GM18951 (cell line): ENCODE data around the gene PTGIS.

Experiments
- POLR2A ChIP-seq: IDR thresholded peaks from 4 replicates; pipeline ENCODE4 v1.6.1; 2011; ENCODE audit warnings: mild to moderate bottlenecking; ENCODE audit not compliant: insufficient read length, insufficient read depth; ENCODE audit errors: extremely low read depth
- in situ Hi-C: fragments of 300-500 bp; cut with MboI; formaldehyde crosslinking; loops from one replicate; pipeline ENCODE4 v1.12.0; 2022; ENCODE audit warnings: low sequenced_read_pairs, mixed read lengths, inconsistent platforms; ENCODE audit not compliant: unreplicated experiment

Gene PTGIS

GRCh38 chr20:49567421-49568277 lies at the start of gene PTGIS:
PTGIS (minus strand) TSS chr20:49568137; CDS start chr20:49568116, 21 bp downstream.
- in situ Hi-C loops = no loop called here
- TF ChIP-seq POLR2A = no peak

GRCh38 chr20:49617394-49617793 lies 49.5 kb upstream of the PTGIS start:
- in situ Hi-C loops = loop anchor here (25.0 kb wide), 1 partner anchor 220 kb away; no protein-coding TSS in a partner anchor

DNA sequence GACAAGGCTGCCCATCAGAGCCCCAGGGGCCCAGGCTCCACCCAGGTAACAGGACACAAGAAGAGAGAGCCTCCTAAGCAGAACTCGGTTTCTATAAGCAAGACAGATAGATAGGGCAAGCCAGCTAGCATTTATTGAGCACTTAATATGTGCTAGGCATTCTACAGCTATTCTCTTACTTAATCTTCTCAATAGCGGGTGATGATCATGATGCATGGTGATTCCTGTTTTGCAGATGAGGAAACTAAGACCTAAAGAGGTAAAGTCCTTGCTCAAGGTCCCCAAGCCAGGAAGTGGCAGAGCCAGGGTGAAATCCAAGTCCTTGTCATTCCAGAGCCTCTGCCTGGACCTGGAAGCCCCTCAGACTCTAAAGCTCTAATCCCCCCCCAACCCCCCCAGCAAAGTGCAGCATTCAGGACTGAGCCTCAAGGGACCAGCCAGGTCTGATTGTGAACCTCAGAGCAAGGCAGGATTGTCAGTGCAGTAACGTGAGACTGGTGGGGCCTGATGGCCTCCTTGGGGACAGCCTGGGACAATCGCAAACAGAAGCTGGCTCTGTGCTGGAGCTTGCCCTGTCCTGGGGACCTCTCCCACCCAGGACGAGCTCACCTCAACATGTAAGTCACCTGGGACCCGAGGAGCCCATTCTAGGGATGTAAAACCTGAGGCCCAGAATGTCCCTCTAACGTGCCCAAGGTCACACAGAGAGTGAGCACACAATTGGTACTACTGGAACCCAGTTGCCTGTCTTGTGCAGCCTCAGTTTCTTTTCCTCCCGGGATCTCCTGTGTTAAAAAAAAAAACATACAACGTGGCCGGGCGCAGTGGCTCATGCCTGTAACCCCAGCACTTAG lies 48.4 kb upstream of the PTGIS start:
- in situ Hi-C loops = loop anchor here (25.0 kb wide), 1 partner anchor 221 kb away; no protein-coding TSS in a partner anchor

GRCh38 chr20:49615401-49616153 lies 47.6 kb upstream of the PTGIS start:
- TF ChIP-seq POLR2A = no peak
- in situ Hi-C loops = loop anchor here (25.0 kb wide), 1 partner anchor 222 kb away; no protein-coding TSS in a partner anchor

More for the DNA sequence above, 48.4 kb upstream of the PTGIS start:
- TF ChIP-seq POLR2A = no peak

DNA sequence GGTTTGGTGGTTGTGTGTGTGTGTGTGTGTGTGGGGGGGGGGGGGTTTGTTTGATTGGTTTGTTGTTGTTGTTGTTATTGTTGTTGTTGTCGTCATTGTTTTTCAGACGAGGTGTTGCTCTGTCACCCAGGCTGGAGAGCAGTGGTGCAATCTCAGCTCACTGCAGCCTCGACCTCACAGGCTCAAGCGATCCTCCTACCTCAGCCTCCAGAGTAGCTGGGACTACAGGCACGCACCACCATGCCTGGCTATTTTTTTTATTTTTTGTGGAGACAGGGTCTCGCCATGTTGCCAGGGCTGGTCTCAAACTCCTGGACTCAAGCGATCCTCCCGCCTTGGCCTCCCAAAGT lies 47.1 kb upstream of the PTGIS start:
- in situ Hi-C loops = loop anchor here (25.0 kb wide), 1 partner anchor 222 kb away; no protein-coding TSS in a partner anchor

DNA sequence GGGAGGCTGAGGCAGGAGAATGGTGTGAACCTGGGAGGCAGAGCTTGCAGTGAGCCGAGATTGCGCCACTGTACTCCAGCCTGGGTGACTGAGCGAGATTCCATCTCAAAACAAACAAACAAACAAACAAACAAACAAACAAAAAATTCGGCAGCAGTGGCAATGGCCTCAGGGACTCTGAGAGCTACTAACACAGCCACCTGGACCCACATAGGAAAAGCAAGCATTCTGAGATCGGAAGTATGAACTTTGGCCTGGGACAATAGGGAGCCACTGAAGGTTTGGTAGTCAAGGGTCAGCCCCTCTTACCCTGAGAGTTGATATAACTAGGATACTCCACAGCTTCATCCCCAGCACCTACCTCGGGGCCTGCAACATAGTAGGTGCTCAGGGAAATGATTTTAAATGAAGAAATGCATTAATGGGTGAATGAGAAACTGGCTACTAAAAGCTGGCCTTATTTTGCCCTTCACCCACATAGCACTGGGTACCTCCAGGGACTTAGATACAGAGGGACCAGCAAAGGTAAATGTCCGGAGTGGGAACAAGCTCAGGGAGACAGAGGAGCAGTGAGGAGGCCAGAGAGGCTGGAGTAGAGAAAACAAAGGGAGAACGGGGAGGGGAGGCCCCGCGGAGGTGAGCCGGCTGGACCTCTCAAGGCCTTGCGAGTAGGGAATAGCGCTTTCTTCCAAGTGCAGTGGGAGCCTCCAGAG lies 46.6 kb upstream of the PTGIS start:
- in situ Hi-C loops = loop anchor here (25.0 kb wide), 1 partner anchor 223 kb away; no protein-coding TSS in a partner anchor
- no peak for TF ChIP-seq POLR2A

- in situ Hi-C loops = loop anchor here (25.0 kb wide), 1 partner anchor 225 kb away; no protein-coding TSS in a partner anchor
- no peak for TF ChIP-seq POLR2A
Measured at GRCh38 chr20:49612127-49612738, 44.3 kb upstream of the PTGIS start.

DNA sequence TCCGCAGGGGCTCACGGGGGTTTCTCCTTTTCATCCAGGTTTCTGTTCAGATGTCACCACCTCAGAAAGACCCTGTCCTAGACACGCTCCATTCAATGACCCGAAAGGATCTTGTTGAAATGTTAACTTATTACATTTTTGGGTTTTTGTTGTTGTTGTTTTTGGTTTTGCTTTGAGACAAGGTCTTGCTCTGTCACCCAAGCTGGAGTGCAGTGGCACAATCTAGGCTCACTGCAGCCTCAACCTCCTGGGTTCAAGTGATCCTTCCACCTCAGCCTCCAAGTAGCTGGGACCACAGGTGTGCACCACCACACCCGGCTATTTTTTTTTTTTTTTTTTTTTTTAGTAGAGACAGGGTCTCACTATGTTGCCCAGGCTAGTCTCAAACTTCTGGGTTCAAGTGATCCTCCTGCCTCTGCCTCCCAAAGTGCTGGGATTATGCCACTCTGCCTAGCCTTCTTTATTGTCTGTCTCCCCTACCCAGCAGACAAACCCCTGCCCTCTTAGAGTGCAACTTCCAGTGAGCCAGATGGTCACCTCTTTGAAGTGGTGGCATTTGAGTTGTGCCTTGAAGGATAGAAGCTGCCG lies 43.7 kb upstream of the PTGIS start:
- in situ Hi-C loops = loop anchor here (25.0 kb wide), 1 partner anchor 226 kb away; no protein-coding TSS in a partner anchor

DNA sequence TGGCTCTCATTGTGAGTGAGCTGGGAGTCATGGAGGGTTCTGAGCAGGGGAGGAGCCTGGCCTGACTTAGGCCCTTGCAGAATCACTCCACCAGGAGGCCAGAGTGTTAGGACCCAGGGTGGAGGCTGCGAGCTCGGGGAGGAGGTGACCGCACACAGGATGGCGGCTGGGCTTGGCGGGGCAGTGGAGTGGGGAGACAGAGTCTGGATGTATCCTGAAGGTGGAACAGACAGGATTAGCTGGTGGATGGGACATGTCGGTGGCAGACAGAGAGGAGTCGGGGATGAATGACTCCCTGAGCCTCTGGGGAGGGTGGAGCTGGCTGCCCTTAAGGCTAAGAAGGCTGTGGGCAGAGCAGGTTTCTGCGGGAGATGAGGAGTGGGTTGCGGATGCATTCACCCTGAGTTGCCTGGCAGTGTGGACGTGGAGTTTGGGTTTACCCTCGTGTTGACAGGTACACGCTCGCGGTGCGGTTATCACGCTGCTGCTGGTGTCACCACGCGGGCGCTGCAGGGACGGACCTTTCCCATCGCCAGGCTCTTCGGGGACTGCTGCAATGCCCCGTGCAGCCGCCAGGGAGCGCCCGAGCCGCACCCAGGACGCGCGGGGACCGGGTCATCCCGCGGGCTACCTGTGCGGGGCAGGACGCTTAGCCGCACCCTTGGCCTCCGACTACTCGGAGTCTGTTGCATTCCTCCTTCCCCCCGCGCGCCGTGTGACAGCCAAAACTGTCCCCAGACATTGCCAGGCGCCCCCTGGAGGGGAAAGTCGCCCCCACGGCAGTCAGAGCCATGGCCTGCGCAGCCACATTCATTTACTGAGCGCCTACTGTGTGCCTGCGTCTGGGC lies 43.0 kb upstream of the PTGIS start:
- in situ Hi-C loops = loop anchor here (25.0 kb wide), 1 partner anchor 226 kb away; no protein-coding TSS in a partner anchor
- TF ChIP-seq POLR2A = no peak

DNA sequence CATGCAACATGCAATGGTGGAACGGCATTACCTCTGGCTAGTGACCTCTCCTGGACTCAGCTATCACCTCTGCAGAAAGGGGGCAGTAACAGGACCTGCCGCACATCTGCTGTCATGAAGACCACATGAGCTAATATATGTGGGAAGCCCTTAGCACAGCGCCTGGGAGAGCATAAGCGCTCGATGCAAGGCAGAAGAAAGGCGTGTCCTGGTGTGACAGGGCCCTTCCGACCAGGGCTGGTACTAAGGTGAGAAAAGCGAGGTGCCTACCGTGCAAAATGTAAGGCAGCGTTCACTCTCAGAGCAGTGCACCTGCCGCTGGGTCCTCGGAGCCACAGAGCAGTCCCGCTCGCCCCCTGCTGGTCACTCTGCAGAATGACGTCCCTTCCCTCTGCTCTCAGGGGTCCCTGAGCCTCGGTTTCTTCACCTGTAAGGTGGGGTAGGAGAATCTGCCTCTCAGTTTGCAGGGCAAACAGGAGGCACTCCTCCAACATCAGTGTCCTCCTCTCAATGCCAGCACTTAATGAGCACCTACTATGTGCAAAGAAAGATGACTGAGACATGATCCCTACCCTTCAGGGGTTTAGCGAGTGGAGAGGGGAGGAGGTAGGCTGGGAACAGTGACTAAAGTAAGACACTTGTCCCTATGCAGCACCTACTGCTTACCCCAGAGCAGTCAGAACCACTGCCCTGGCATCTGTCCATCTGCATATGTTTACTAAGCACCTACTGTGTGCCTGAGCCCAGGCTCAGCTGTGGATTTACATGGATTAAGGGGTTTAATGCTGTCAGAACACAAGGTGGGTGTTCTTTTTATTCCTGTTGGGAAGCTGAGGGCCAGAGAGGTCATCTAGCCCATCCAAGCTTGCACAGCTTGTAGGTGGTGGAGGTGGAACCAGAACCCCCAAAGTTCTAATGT lies 41.1 kb upstream of the PTGIS start:
- in situ Hi-C loops = loop anchor here (5.0 to 25.0 kb wide), 3 partner anchors 72 to 274 kb away; no protein-coding TSS in a partner anchor

More for the DNA sequence above, 41.1 kb upstream of the PTGIS start:
- no peak for TF ChIP-seq POLR2A
